WERI-Rb-1 (cell line): ENCODE data around the gene PGP.
"Not testable (repeated sequence)": the region's sequence is repeated elsewhere in the genome, so short reads cannot be mapped to it uniquely, and the experiment has no call there.

Experiments used
- DNase-seq: peaks from one replicate; pipeline ENCODE4 v3.0.0-alpha.2; 2020
- H3K27ac ChIP-seq: fragments of 250-450 bp; sonication (Bioruptor Pico); 2 replicates; pipeline ENCODE4 v1.5.1; 2020; ENCODE audit warnings: mild to moderate bottlenecking, moderate library complexity
- H3K27me3 ChIP-seq: fragments of 250-450 bp; sonication (Bioruptor Pico); 2 replicates; pipeline ENCODE4 v1.5.1; 2021; ENCODE audit warnings: mild to moderate bottlenecking, low read depth, moderate library complexity; ENCODE audit not compliant: insufficient read depth, severe bottlenecking
- H3K36me3 ChIP-seq: fragments of 250-450 bp; sonication (Bioruptor Pico); 2 replicates; pipeline ENCODE4 v1.5.1; 2020; ENCODE audit warnings: mild to moderate bottlenecking, moderate library complexity
- H3K4me3 ChIP-seq: 2 replicates; pipeline ENCODE4 v1.5.1; 2011; ENCODE audit warnings: low read depth, mild to moderate bottlenecking, control low read depth, low read length
- H3K9me3 ChIP-seq: fragments of 250-450 bp; sonication (Bioruptor Pico); 2 replicates; pipeline ENCODE4 v1.5.1; 2021; ENCODE audit warnings: mild to moderate bottlenecking, moderate library complexity; ENCODE audit not compliant: severe bottlenecking
- CTCF ChIP-seq: IDR thresholded peaks from 2 replicates; pipeline ENCODE4 v1.5.1; 2011; ENCODE audit warnings: low read depth, mild to moderate bottlenecking, control low read depth, inconsistent platforms, low read length

The PGP gene

GRCh38 chr16:2214719-2214968, at the start of gene PGP:
PGP (minus strand) TSS chr16:2214840; CDS start chr16:2214777, 63 bp downstream.
- Histone ChIP-seq H3K9me3 (no peaks in the 10 kb centered on the region), H3K4me3 (peak within 1 kb of the TSS; percentile 77), H3K36me3 (peaks cover 33% of the 10 kb centered on the region), H3K27ac (peak within 1 kb of the TSS; percentile 96), H3K27me3 (no peaks in the 10 kb centered on the region)
- no peak for DNase-seq
- no peak for TF ChIP-seq CTCF

GRCh38 chr16:2263026-2263425, 48.4 kb upstream of the PGP start:
- not testable (repeated sequence) for H3K27ac ChIP-seq, H3K4me3 ChIP-seq, DNase-seq, H3K9me3 ChIP-seq, H3K27me3 ChIP-seq
- peaks cover 85% of the 10 kb centered on the region for H3K36me3 ChIP-seq

DNA sequence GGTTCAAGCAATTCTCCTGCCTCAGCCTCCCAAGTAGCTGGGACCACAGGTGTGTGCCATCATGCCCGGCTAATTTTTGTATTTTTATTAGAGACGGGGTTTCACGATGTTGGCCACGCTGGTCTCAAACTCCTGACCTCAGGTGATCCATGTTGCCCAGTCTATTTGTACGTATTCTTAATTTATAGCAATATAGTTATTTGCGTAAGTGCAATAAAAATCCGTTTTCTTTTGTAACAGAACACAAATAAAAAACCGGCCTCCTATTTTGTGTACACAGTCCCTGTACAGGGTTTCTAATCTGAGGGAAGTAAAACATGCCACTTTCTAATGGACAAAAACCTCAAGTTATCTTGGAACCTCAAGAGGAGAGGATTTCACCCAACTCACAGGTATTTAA, 45.6 kb upstream of the PGP start:
- Histone ChIP-seq H3K27me3 (no peaks in the 10 kb centered on the region), H3K4me3 (no peak overlapping the region), H3K27ac (no peak overlapping the region), H3K9me3 (no peaks in the 10 kb centered on the region), H3K36me3 (peaks cover 99% of the 10 kb centered on the region)
- TF ChIP-seq CTCF = no peak
- no peak for DNase-seq

- H3K4me3 ChIP-seq, H3K27ac ChIP-seq: not testable (repeated sequence)
These were observed 43.9 kb upstream of the PGP start for GRCh38 chr16:2258530-2258929.

DNA sequence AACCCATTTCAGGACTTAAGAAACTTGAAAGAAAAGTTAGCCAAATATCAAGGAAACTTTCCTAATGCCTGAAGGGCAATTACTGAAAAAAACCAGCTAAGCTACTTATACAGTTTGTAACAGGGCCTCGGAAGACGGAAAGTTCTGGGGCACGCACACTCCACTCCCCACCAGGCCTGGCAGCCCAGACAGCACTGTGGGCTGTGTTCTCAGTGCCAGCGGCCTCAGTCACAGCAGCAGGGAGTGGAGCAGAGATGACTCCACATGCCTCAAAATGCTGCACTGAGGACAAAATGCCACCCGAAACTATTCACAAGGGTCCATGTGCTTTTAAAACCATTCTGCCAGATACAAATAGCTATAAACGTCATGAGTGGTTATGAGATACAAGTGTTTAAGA, 43.1 kb upstream of the PGP start:
- no peak overlapping the region for H3K4me3 ChIP-seq
- no peak overlapping the region for H3K27ac ChIP-seq
- TF ChIP-seq CTCF = no peak
- peaks cover 99% of the 10 kb centered on the region for H3K36me3 ChIP-seq
- no peaks in the 10 kb centered on the region for H3K9me3 ChIP-seq
- no peak for DNase-seq
- H3K27me3 ChIP-seq = no peaks in the 10 kb centered on the region

More at GRCh38 chr16:2258530-2258929, 43.9 kb upstream of the PGP start:
- H3K27me3 ChIP-seq, DNase-seq, H3K9me3 ChIP-seq: not testable (repeated sequence)
- peaks cover 99% of the 10 kb centered on the region for H3K36me3 ChIP-seq

GRCh38 chr16:2256531-2257140, 42.0 kb upstream of the PGP start:
- no peak for DNase-seq
- TF ChIP-seq CTCF = no peak
- no peaks in the 10 kb centered on the region for H3K9me3 ChIP-seq
- no peaks in the 10 kb centered on the region for H3K27me3 ChIP-seq
- H3K36me3 ChIP-seq = peaks cover 96% of the 10 kb centered on the region
- no peak overlapping the region for H3K27ac ChIP-seq
- H3K4me3 ChIP-seq = no peak overlapping the region

- TF ChIP-seq CTCF = no peak
- no peak overlapping the region for H3K4me3 ChIP-seq
- no peaks in the 10 kb centered on the region for H3K9me3 ChIP-seq
- H3K36me3 ChIP-seq = peaks cover 83% of the 10 kb centered on the region
- DNase-seq = no peak
- no peaks in the 10 kb centered on the region for H3K27me3 ChIP-seq
- H3K27ac ChIP-seq = no peak overlapping the region
These were observed 38.7 kb upstream of the PGP start for GRCh38 chr16:2253293-2253692.
